ENCODE results near the gene SLC46A2.

DNA sequence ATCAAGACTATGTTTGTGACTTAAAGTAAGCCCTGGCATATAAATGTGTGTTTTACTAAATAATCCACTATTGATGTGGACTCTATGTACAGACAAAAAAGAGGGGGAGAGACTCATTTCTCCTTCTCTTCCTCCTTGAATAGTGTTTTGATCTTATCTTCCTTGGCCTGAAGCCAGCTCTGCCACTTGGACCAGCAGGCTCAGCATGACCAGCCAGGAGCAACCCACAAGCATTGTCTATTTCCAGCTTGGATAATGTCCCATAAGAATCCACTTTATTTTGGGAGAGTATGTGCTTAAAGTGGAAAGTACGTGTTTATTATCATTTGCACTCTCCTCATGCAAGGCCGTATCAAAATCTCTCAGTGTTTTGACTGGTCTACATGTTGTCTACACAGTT, 23.8 kb upstream of the SLC46A2 start:
- TF ChIP-seq, protein P1, sequence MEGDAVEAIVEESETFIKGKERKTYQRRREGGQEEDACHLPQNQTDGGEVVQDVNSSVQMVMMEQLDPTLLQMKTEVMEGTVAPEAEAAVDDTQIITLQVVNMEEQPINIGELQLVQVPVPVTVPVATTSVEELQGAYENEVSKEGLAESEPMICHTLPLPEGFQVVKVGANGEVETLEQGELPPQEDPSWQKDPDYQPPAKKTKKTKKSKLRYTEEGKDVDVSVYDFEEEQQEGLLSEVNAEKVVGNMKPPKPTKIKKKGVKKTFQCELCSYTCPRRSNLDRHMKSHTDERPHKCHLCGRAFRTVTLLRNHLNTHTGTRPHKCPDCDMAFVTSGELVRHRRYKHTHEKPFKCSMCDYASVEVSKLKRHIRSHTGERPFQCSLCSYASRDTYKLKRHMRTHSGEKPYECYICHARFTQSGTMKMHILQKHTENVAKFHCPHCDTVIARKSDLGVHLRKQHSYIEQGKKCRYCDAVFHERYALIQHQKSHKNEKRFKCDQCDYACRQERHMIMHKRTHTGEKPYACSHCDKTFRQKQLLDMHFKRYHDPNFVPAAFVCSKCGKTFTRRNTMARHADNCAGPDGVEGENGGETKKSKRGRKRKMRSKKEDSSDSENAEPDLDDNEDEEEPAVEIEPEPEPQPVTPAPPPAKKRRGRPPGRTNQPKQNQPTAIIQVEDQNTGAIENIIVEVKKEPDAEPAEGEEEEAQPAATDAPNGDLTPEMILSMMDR (IDR thresholded peaks at IDR 0.05): no peak
- TF ChIP-seq POLR2AphosphoS5 (IDR thresholded peaks at IDR 0.05) (no peak), EP300 (IDR thresholded peaks at IDR 0.05) (no peak), POLR2A (IDR thresholded peaks at IDR 0.05) (no peak)
